HEK293 (cell line): ENCODE results near the gene IQCH.

ENCODE experiments used
- CTCF ChIA-PET: fragments of 350-600 bp; formaldehyde crosslinking; extraction: SDS; loops from one replicate; lab custom pipeline; 2021; ENCODE audit warnings: antibody characterized with exemption; lab: Yijun Ruan, JAX
- POLR2A ChIA-PET: fragments of 300-600 bp; formaldehyde crosslinking; extraction: SDS; loops from one replicate; lab custom pipeline; 2020; ENCODE audit warnings: antibody characterized with exemption, inconsistent platforms; lab: Yijun Ruan, JAX
- H3K27ac ChIP-seq: fragments of 200-500 bp; sonication (Bioruptor generic); 2 replicates; pipeline ENCODE4 v1.5.1; 2014; ENCODE audit warnings: low read depth, low read length, control low read depth, inconsistent platforms; ENCODE audit errors: extremely low read depth
- H3K36me3 ChIP-seq, 2 experiments: fragments of 200-500 bp in 1 of 2; sonication (Bioruptor generic) in 1 of 2; 1 replicate in 1 of 2; 2 replicates in 1 of 2; pipeline ENCODE4 v1.5.1; 2014 to 2017; ENCODE audit warnings: inconsistent platforms in 2 of 2, low read length in 2 of 2; ENCODE audit not compliant: control insufficient read depth in 2 of 2, insufficient read depth in 1 of 2
- H3K4me1 ChIP-seq: fragments of 200-500 bp; sonication (Bioruptor generic); 2 replicates; pipeline ENCODE4 v1.5.1; 2014; ENCODE audit warnings: mild to moderate bottlenecking, low read length, inconsistent platforms; ENCODE audit not compliant: control insufficient read depth, insufficient read depth
- H3K4me3 ChIP-seq: 2 replicates; pipeline ENCODE4 v1.5.1; 2011; ENCODE audit warnings: low read depth, mild to moderate bottlenecking, control low read depth, low read length, moderate library complexity
- H3K9me3 ChIP-seq: fragments of 200-500 bp; sonication (Bioruptor generic); 2 replicates; pipeline ENCODE4 v1.5.1; 2014; ENCODE audit warnings: low read depth, low read length, inconsistent platforms; ENCODE audit not compliant: control insufficient read depth, insufficient read depth
- ELK4 ChIP-seq: IDR thresholded peaks from 2 replicates; pipeline ENCODE4 v1.6.1; 2011; ENCODE audit warnings: mild to moderate bottlenecking, low read depth, low read length, borderline replicate concordance
- KLF8 ChIP-seq: fragments of 450-650 bp; formaldehyde crosslinking; IDR thresholded peaks from 2 replicates; pipeline ENCODE4 v1.5.1; 2016; ENCODE audit warnings: missing biosample characterization, missing genetic modification characterization
- KLF9 ChIP-seq: fragments of 450-650 bp; formaldehyde crosslinking; IDR thresholded peaks from 2 replicates; pipeline ENCODE4 v1.5.1; 2016; ENCODE audit warnings: missing biosample characterization, missing genetic modification characterization, low read depth
- REPIN1 ChIP-seq: fragments of 450-650 bp; formaldehyde crosslinking; IDR thresholded peaks from 2 replicates; pipeline ENCODE4 v1.5.1; 2017; ENCODE audit warnings: missing biosample characterization, missing genetic modification characterization, low read depth
- REST ChIP-seq: fragments of 450-650 bp; formaldehyde crosslinking; IDR thresholded peaks from 2 replicates; pipeline ENCODE4 v1.5.1; 2016; ENCODE audit warnings: missing biosample characterization, missing genetic modification characterization
- ZBTB17 ChIP-seq: fragments of 450-650 bp; formaldehyde crosslinking; IDR thresholded peaks from 2 replicates; pipeline ENCODE4 v1.5.1; 2016; ENCODE audit warnings: missing biosample characterization, missing genetic modification characterization
- ZBTB20 ChIP-seq: fragments of 450-650 bp; formaldehyde crosslinking; IDR thresholded peaks from 2 replicates; pipeline ENCODE4 v1.5.1; 2016; ENCODE audit warnings: missing biosample characterization, missing genetic modification characterization
- ZBTB48 ChIP-seq: fragments of 450-650 bp; formaldehyde crosslinking; IDR thresholded peaks from 2 replicates; pipeline ENCODE4 v1.5.1; 2016; ENCODE audit warnings: missing biosample characterization, missing genetic modification characterization
- ZNF37A ChIP-seq: fragments of 450-650 bp; IDR thresholded peaks from 2 replicates; pipeline ENCODE4 v1.5.1; 2018; ENCODE audit warnings: missing biosample characterization, missing genetic modification characterization
- ZNF549 ChIP-seq: fragments of 450-650 bp; IDR thresholded peaks from 2 replicates; pipeline ENCODE4 v1.5.1; 2018; ENCODE audit warnings: missing biosample characterization, missing genetic modification characterization, mild to moderate bottlenecking, inconsistent platforms, moderate library complexity
- ZNF621 ChIP-seq: fragments of 450-650 bp; formaldehyde crosslinking; IDR thresholded peaks from 2 replicates; pipeline ENCODE4 v1.5.1; 2017; ENCODE audit warnings: missing biosample characterization, missing genetic modification characterization
- ZNF626 ChIP-seq: fragments of 450-650 bp; sonication (Bioruptor Pico); formaldehyde crosslinking; IDR thresholded peaks from 2 replicates; pipeline ENCODE4 v1.5.1; 2018; ENCODE audit warnings: missing biosample characterization, missing genetic modification characterization, inconsistent platforms
- ZNF701 ChIP-seq: fragments of 450-650 bp; formaldehyde crosslinking; IDR thresholded peaks from 2 replicates; pipeline ENCODE4 v1.5.1; 2016; ENCODE audit warnings: missing biosample characterization, missing genetic modification characterization
- TF ChIP-seq, protein P1 (sequence below): fragments of 450-650 bp; formaldehyde crosslinking; IDR thresholded peaks from 2 replicates; pipeline ENCODE4 v1.5.1; 2017; ENCODE audit warnings: missing biosample characterization, missing genetic modification characterization

IQCH gene

DNA sequence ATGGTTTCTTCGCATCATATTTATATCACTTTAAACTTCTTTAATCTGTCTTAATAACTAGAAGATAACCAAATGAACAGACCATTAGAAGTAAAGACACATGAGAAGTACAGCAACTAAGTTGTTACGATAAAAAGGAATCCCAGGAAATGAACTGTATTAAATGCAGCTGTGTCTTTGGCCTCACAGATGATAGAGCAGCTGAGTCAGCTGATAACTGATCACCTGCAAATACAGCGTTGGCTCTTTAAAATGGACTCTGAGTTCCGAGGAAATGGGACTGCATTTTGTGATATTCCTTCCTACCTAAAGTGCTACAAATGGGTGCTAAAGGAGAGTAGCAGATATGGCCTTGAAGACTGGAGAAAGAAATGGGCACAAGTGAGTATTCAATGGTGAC lies 145.3 kb downstream of the IQCH start (continued):
- TF ChIP-seq REST (tag by site-specific recombination) (no peak), REPIN1 (no peak)

DNA sequence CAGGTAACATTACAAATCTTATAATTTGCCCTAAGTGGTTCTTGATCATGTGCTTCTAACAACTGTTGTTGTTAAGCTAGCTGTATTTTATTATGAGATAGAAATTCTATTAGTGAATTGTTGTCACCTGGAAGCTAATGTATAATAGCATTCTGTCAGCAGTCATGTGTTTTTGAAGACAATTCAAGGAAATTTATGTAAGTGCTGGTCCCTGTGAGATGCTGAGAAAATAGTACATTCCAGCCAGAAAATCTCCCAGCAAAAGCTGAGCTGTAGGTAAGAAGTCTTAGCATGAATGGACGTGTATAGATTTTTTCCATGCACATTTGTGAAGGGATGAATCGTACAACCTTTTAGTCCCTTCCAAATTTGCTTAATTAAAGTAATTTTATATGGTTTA lies 146.3 kb downstream of the IQCH start:
- Histone ChIP-seq H3K27ac (no peak overlapping the region), H3K9me3 (no peaks in the 10 kb centered on the region), H3K4me1 (peaks cover 9% of the 10 kb centered on the region; the same call in 1 of the 2 replicates), H3K36me3 (no peaks in the 10 kb centered on the region), H3K4me3 (no peak overlapping the region)
- TF ChIP-seq ZBTB17 (tag by site-specific recombination) (no peak), ELK4 (no peak), ZNF621 (tag by site-specific recombination) (no peak), ZNF701 (tag by site-specific recombination) (no peak), ZNF626 (tag by site-specific recombination) (no peak)
- ChIA-PET CTCF (no interaction called here), POLR2A (no interaction called here)

GRCh38 chr15:67401336-67401735 lies 146.8 kb downstream of the IQCH start:
- CTCF ChIA-PET = interaction anchor here (1.9 kb wide), 1 partner anchor 32 kb away, joined by 6 read pairs; no protein-coding TSS in a partner anchor
- POLR2A ChIA-PET = no interaction called here

DNA sequence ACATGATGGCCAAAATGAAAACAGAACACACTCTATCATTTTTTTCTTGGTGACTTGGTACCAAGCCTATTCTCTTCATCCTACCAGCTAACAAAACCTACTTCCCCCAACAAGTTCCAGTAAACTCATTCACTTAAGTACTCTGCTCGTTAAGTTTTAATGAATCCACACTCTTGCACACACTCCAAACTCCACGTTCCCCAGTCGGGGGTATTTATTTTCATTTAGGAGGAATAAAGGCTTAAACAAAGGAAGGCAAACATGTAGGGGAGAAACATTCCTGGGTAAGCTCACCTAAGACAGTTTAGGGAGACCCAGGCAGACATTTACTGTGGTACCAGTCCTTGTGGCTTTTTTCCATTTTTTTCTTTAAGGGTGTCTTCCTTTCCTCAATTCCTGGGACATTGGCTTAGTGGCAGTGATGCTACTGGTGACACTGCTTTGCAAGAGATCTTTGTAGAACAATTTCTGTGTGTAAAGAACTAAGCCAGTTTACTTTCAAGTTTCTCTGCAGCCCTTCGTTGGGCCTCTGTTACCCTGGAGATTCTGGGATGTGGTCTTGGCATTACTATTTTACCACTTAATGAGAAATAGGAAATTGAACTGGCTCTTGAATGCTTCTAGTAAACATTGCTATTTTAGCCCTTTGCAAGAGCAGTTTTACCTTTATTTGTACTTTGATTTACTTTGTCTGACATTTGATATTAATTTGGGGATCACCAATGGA lies 149.0 kb downstream of the IQCH start:
- Histone ChIP-seq H3K9me3 (no peaks in the 10 kb centered on the region), H3K36me3 (no peaks in the 10 kb centered on the region), H3K27ac (no peak overlapping the region), H3K4me3 (no peak overlapping the region), H3K4me1 (peaks cover 13% of the 10 kb centered on the region; the same call in 1 of the 2 replicates)
- ChIA-PET CTCF (interaction anchor here (0.8 to 1.9 kb wide), 2 partner anchors 29 to 53 kb away, joined by 6 to 7 read pairs; no protein-coding TSS in a partner anchor), POLR2A (no interaction called here)
- TF ChIP-seq, protein P1, sequence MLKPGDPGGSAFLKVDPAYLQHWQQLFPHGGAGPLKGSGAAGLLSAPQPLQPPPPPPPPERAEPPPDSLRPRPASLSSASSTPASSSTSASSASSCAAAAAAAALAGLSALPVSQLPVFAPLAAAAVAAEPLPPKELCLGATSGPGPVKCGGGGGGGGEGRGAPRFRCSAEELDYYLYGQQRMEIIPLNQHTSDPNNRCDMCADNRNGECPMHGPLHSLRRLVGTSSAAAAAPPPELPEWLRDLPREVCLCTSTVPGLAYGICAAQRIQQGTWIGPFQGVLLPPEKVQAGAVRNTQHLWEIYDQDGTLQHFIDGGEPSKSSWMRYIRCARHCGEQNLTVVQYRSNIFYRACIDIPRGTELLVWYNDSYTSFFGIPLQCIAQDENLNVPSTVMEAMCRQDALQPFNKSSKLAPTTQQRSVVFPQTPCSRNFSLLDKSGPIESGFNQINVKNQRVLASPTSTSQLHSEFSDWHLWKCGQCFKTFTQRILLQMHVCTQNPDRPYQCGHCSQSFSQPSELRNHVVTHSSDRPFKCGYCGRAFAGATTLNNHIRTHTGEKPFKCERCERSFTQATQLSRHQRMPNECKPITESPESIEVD (tag by site-specific recombination) = peak; percentile 29
- TF ChIP-seq KLF8 (no peak), ZBTB20 (no peak), ZBTB48 (tag by site-specific recombination) (no peak), ZNF37A (tag by site-specific recombination) (no peak)

More at GRCh38 chr15:67401336-67401735, 146.8 kb downstream of the IQCH start:
- no peaks in the 10 kb centered on the region for H3K9me3 ChIP-seq
- H3K36me3 ChIP-seq = no peaks in the 10 kb centered on the region
- peaks cover 9% of the 10 kb centered on the region; the same call in 1 of the 2 replicates for H3K4me1 ChIP-seq
- no peak for TF ChIP-seq ZNF549 (tag by site-specific recombination)
- TF ChIP-seq KLF9 (tag by site-specific recombination) = no peak
- H3K27ac ChIP-seq = no peak overlapping the region
- no peak overlapping the region for H3K4me3 ChIP-seq
